ENCODE results near the gene ACTN4. TPM values are rescaled to one million over a fixed set of nuclear protein-coding genes. Genes with fewer than 3 reads are reported as not detected.

ACTN4 gene
- total RNA-seq, 1 donor from 2014 or later: 197 TPM

GRCh38 chr19:38676878-38677646, 29.6 kb downstream of the ACTN4 start:
- CTCF ChIA-PET: no interaction called here
- intact Hi-C loops (cut with micrococcal nuclease): no loop called here
- Mint-ChIP-seq H3K4me3 (no peak overlapping the region), H3K27ac (peak overlapping the region; percentile 14), H3K4me1 (peaks cover 73% of the 10 kb centered on the region), H3K27me3 (no peaks in the 10 kb centered on the region), H3K9me3 (no peaks in the 10 kb centered on the region), H3K36me3 (ENCODE audit: low read depth) (peaks cover 17% of the 10 kb centered on the region)
- POLR2A ChIA-PET: interaction anchor here (1.2 kb wide), 1 partner anchor 8 kb away, joined by 3 read pairs; no protein-coding TSS in a partner anchor
- TF ChIP-seq CTCF (IDR thresholded peaks at IDR 0.05): no peak
- DNase-seq (no peak), ATAC-seq (ENCODE audit: low read depth) (no peak)

GRCh38 chr19:38678217-38678890, 30.9 kb downstream of the ACTN4 start:
- CTCF ChIA-PET: no interaction called here
- Mint-ChIP-seq H3K4me3 (no peak overlapping the region), H3K4me1 (peaks cover 84% of the 10 kb centered on the region), H3K27ac (peak overlapping the region; percentile 38), H3K36me3 (ENCODE audit: low read depth) (peaks cover 17% of the 10 kb centered on the region), H3K9me3 (no peaks in the 10 kb centered on the region), H3K27me3 (no peaks in the 10 kb centered on the region)
- TF ChIP-seq CTCF (IDR thresholded peaks at IDR 0.05): no peak
- ATAC-seq (ENCODE audit: low read depth): no peak
- POLR2A ChIA-PET: interaction anchor here (1.2 kb wide), 1 partner anchor 9 kb away, joined by 3 read pairs; no protein-coding TSS in a partner anchor
- intact Hi-C loops (cut with micrococcal nuclease): no loop called here
- DNase-seq: no peak

GRCh38 chr19:38678891-38679494, 31.5 kb downstream of the ACTN4 start:
- POLR2A ChIA-PET: no interaction called here
- intact Hi-C loops (cut with micrococcal nuclease): no loop called here
- Mint-ChIP-seq H3K27ac (peak overlapping the region; percentile 38), H3K4me1 (peaks cover 88% of the 10 kb centered on the region), H3K4me3 (no peak overlapping the region), H3K27me3 (no peaks in the 10 kb centered on the region), H3K36me3 (ENCODE audit: low read depth) (peaks cover 17% of the 10 kb centered on the region), H3K9me3 (no peaks in the 10 kb centered on the region)
- no peak for DNase-seq
- ATAC-seq (ENCODE audit: low read depth): no peak
- CTCF ChIA-PET: no interaction called here
- no peak for TF ChIP-seq CTCF (IDR thresholded peaks at IDR 0.05)

GRCh38 chr19:38679839-38680238, 32.4 kb downstream of the ACTN4 start:
- TF ChIP-seq CTCF (IDR thresholded peaks at IDR 0.05): no peak

More at GRCh38 chr19:38679839-38680238, 32.4 kb downstream of the ACTN4 start:
- H3K4me1 Mint-ChIP-seq: peaks cover 88% of the 10 kb centered on the region
- intact Hi-C loops (cut with micrococcal nuclease): loop anchor here (5.0 kb wide), 1 partner anchor 33 kb away; the partner anchor contains the start of gene ACTN4
- ATAC-seq (ENCODE audit: low read depth) (no peak), DNase-seq (no peak)
- H3K4me3 Mint-ChIP-seq: no peak overlapping the region
- peaks cover 17% of the 10 kb centered on the region for H3K36me3 Mint-ChIP-seq (ENCODE audit: low read depth)
- no peak overlapping the region for H3K27ac Mint-ChIP-seq
- H3K27me3 Mint-ChIP-seq: no peaks in the 10 kb centered on the region
- CTCF ChIA-PET: no interaction called here
- no peaks in the 10 kb centered on the region for H3K9me3 Mint-ChIP-seq
- POLR2A ChIA-PET: no interaction called here
